22Rv1 (cell line): ENCODE measurements around the gene CALML6.

Experiments
- ZFX ChIP-seq: fragments of 450-650 bp; IDR thresholded peaks from 2 replicates; pipeline ENCODE4 v1.6.1; 2017; ENCODE audit warnings: antibody characterized with exemption, borderline replicate concordance
- TF ChIP-seq, protein P1 (sequence below): fragments of 450-650 bp; IDR thresholded peaks from 2 replicates; pipeline ENCODE4 v1.5.1; 2017; ENCODE audit warnings: mild to moderate bottlenecking

DNA sequence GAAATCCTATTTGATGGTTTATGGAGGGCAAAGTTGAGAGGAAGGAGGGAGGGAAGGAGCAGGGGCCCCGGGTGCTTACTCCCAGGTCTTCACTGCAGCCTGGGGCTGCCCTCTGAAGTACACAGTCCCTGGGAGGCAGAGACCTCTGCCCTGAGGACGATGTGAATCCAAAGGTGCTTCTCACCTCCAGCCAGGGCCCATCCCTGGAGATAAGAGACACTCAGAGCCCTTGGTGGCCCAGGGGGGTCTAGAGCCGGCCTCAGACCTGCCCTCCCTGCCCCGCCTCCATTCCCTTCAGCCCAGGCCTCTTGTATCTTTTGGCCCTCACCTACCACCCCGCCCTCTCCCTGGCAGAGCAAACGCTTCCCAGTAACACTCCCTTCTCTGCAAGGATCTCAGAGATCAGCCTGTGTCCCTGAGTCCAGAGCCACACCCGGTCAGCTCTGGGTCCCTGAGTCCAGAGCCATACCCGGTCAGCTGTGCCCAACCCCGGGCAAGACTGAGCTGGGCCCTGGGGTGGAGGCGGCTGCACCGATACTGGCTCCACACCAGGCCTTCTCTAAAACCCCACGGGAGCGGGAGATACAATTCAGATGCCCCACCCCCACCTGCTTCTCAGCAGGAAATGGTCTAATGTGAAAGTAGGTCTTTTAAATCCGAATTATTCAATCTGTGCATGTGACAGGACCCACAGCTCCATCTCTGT lies 20.6 kb upstream of the CALML6 start:
- TF ChIP-seq, protein P1, sequence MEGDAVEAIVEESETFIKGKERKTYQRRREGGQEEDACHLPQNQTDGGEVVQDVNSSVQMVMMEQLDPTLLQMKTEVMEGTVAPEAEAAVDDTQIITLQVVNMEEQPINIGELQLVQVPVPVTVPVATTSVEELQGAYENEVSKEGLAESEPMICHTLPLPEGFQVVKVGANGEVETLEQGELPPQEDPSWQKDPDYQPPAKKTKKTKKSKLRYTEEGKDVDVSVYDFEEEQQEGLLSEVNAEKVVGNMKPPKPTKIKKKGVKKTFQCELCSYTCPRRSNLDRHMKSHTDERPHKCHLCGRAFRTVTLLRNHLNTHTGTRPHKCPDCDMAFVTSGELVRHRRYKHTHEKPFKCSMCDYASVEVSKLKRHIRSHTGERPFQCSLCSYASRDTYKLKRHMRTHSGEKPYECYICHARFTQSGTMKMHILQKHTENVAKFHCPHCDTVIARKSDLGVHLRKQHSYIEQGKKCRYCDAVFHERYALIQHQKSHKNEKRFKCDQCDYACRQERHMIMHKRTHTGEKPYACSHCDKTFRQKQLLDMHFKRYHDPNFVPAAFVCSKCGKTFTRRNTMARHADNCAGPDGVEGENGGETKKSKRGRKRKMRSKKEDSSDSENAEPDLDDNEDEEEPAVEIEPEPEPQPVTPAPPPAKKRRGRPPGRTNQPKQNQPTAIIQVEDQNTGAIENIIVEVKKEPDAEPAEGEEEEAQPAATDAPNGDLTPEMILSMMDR: no peak
- no peak for TF ChIP-seq ZFX
